ENCODE data around the gene GHRL.
"Not testable (repeated sequence)": the region's sequence is repeated elsewhere in the genome, so short reads cannot be mapped to it uniquely, and the experiment has no call there.

GHRL gene

GRCh38 chr3:10299679-10300078 is 6.9 kb upstream of the GHRL start:
- Histone ChIP-seq H3K9ac (ENCODE audit: low read length in 2 of 2) (no peak overlapping the region), H3K36me3 (ENCODE audit: control insufficient read depth in 2 of 2, insufficient read depth in 2 of 2, low read length in 2 of 2) (peaks cover 39 to 51% of the 10 kb centered on the region in 2 donors), H3K9me3 (ENCODE audit: control insufficient read depth in 2 of 2, low read length in 2 of 2) (no peaks in the 10 kb centered on the region)

GRCh38 chr3:10299175-10299574 is 6.4 kb upstream of the GHRL start:
- peaks cover 36 to 46% of the 10 kb centered on the region in 2 donors for H3K36me3 ChIP-seq (ENCODE audit: control insufficient read depth in 2 of 2, insufficient read depth in 2 of 2, low read length in 2 of 2)
- H3K27me3 ChIP-seq (ENCODE audit: control insufficient read depth in 1 of 2, insufficient read depth in 2 of 2, low read length in 2 of 2) = no peaks in the 10 kb centered on the region
- H3K9me3 ChIP-seq (ENCODE audit: control insufficient read depth in 2 of 2, low read length in 2 of 2) = no peaks in the 10 kb centered on the region

More at GRCh38 chr3:10299679-10300078, 6.9 kb upstream of the GHRL start:
- H3K4me1 ChIP-seq (ENCODE audit: control insufficient read depth, insufficient read depth, low read length) = no peaks in the 10 kb centered on the region
- no peaks in the 10 kb centered on the region for H3K27me3 ChIP-seq (ENCODE audit: control insufficient read depth in 1 of 2, insufficient read depth in 2 of 2, low read length in 2 of 2)
- H3K27ac ChIP-seq (ENCODE audit: low read length) = no peak overlapping the region
- H3K4me3 ChIP-seq (ENCODE audit: low read length in 2 of 2) = no peak overlapping the region

GRCh38 chr3:10298064-10298463 is 5.3 kb upstream of the GHRL start:
- H3K9ac ChIP-seq (ENCODE audit: low read length in 2 of 2); H3K4me1 ChIP-seq (ENCODE audit: control insufficient read depth, insufficient read depth, low read length); H3K4me3 ChIP-seq (ENCODE audit: low read length in 2 of 2); H3K27me3 ChIP-seq (ENCODE audit: control insufficient read depth in 1 of 2, insufficient read depth in 2 of 2, low read length in 2 of 2); H3K9me3 ChIP-seq (ENCODE audit: control insufficient read depth in 2 of 2, low read length in 2 of 2); H3K27ac ChIP-seq (ENCODE audit: low read length): not testable (repeated sequence)
- H3K36me3 ChIP-seq (ENCODE audit: control insufficient read depth in 2 of 2, insufficient read depth in 2 of 2, low read length in 2 of 2) = peaks cover 28 to 36% of the 10 kb centered on the region in 2 donors

More at GRCh38 chr3:10299175-10299574, 6.4 kb upstream of the GHRL start:
- Histone ChIP-seq H3K9ac (ENCODE audit: low read length in 2 of 2) (no peak overlapping the region), H3K27ac (ENCODE audit: low read length) (no peak overlapping the region), H3K4me3 (ENCODE audit: low read length in 2 of 2) (no peak overlapping the region), H3K4me1 (ENCODE audit: control insufficient read depth, insufficient read depth, low read length) (no peaks in the 10 kb centered on the region)

- Histone ChIP-seq H3K4me3 (ENCODE audit: low read length in 2 of 2) (no peak overlapping the region), H3K27ac (ENCODE audit: low read length) (no peak overlapping the region), H3K36me3 (ENCODE audit: control insufficient read depth in 2 of 2, insufficient read depth in 2 of 2, low read length in 2 of 2) (peaks cover 11 to 17% of the 10 kb centered on the region in 2 donors), H3K4me1 (ENCODE audit: control insufficient read depth, insufficient read depth, low read length) (no peaks in the 10 kb centered on the region), H3K9ac (ENCODE audit: low read length in 2 of 2) (no peak overlapping the region), H3K27me3 (ENCODE audit: control insufficient read depth in 1 of 2, insufficient read depth in 2 of 2, low read length in 2 of 2) (no peaks in the 10 kb centered on the region), H3K9me3 (ENCODE audit: control insufficient read depth in 2 of 2, low read length in 2 of 2) (no peaks in the 10 kb centered on the region)
Measured at GRCh38 chr3:10294030-10294586, 1.4 kb upstream of the GHRL start.

GRCh38 chr3:10291641-10292040 is 1.1 kb downstream of the GHRL start:
- H3K9ac ChIP-seq (ENCODE audit: low read length in 2 of 2) = no peak overlapping the region
- no peak overlapping the region for H3K4me3 ChIP-seq (ENCODE audit: low read length in 2 of 2)
- peaks cover 11 to 29% of the 10 kb centered on the region in 2 donors for H3K36me3 ChIP-seq (ENCODE audit: control insufficient read depth in 2 of 2, insufficient read depth in 2 of 2, low read length in 2 of 2)
- no peaks in the 10 kb centered on the region for H3K4me1 ChIP-seq (ENCODE audit: control insufficient read depth, insufficient read depth, low read length)
- no peaks in the 10 kb centered on the region for H3K27me3 ChIP-seq (ENCODE audit: control insufficient read depth in 1 of 2, insufficient read depth in 2 of 2, low read length in 2 of 2)
- H3K27ac ChIP-seq (ENCODE audit: low read length) = no peak overlapping the region
- no peaks in the 10 kb centered on the region for H3K9me3 ChIP-seq (ENCODE audit: control insufficient read depth in 2 of 2, low read length in 2 of 2)

DNA sequence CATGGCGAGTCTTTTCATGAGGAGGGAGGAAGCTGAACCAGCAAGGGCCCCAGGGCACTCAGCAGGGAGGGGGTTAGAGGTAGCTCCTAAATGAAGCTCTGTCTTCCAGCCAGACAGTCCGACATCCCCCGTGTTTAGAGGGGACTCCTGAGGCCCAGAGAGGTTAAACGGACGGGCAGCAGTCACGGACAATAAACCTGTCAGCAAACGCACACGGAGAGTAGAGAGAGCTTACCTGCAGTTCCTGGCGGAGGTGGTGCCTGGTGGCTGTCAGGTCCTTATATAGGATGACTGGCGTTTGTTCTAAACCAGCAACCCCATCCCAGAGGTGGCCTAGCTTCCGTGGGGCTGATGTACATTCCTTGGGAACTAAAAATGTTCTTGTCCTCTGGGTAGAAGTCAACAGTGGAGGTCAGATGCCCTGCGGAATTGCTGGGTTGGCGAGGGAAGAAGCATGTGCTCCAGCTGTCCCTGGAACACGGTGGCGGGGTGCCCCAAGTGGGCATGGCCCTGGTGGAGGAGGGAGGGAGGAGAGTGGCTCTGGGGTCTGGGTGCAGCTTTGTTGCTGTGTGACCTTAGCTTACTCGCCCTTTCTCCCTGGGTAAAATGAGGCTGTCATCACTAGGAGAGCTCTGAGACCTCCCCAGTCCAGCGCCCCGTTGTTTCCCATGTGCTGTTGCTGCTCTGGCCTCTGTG is 2.1 kb downstream of the GHRL start:
- peaks cover 14 to 29% of the 10 kb centered on the region in 2 donors for H3K36me3 ChIP-seq (ENCODE audit: control insufficient read depth in 2 of 2, insufficient read depth in 2 of 2, low read length in 2 of 2)
- no peak overlapping the region for H3K9ac ChIP-seq (ENCODE audit: low read length in 2 of 2)
- no peaks in the 10 kb centered on the region for H3K4me1 ChIP-seq (ENCODE audit: control insufficient read depth, insufficient read depth, low read length)
- H3K9me3 ChIP-seq (ENCODE audit: control insufficient read depth in 2 of 2, low read length in 2 of 2) = no peaks in the 10 kb centered on the region
- H3K4me3 ChIP-seq (ENCODE audit: low read length in 2 of 2) = no peak overlapping the region
- H3K27ac ChIP-seq (ENCODE audit: low read length) = no peak overlapping the region
- H3K27me3 ChIP-seq (ENCODE audit: control insufficient read depth in 1 of 2, insufficient read depth in 2 of 2, low read length in 2 of 2) = no peaks in the 10 kb centered on the region

DNA sequence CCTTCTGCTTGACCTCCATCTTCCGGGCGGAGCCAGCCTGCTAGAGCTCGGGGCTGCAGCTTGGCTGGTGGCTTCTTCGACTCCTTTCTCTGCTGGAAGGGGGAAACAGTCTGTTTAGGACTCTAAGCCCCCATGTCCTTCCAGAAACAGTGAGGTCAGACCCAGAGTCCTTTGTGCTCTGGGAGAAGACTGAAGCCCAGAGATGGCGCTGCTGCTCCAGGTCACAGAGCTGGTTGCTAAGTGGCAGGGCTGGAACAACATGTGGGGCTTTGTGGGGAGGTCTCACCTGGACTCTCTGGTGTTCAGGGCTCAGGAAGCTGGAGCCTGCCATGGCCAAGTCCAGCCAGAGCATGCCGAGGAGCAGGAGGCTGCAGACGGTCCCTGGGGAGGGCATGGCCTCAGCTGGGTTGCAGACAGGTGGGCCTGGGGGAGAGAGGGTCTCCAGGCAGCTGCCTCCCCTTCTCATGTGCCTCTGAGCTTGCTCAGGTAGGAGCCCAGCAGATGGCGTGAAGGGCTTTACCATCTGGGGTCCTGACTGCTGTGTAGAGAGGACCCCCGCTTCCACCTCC is 2.9 kb downstream of the GHRL start:
- H3K27me3 ChIP-seq (ENCODE audit: control insufficient read depth in 1 of 2, insufficient read depth in 2 of 2, low read length in 2 of 2) = no peaks in the 10 kb centered on the region
- no peak overlapping the region for H3K4me3 ChIP-seq (ENCODE audit: low read length in 2 of 2)
- no peak overlapping the region for H3K27ac ChIP-seq (ENCODE audit: low read length)
- H3K9me3 ChIP-seq (ENCODE audit: control insufficient read depth in 2 of 2, low read length in 2 of 2) = no peaks in the 10 kb centered on the region
- H3K9ac ChIP-seq (ENCODE audit: low read length in 2 of 2) = no peak overlapping the region
- peaks cover 14 to 32% of the 10 kb centered on the region in 2 donors for H3K36me3 ChIP-seq (ENCODE audit: control insufficient read depth in 2 of 2, insufficient read depth in 2 of 2, low read length in 2 of 2)
- H3K4me1 ChIP-seq (ENCODE audit: control insufficient read depth, insufficient read depth, low read length) = no peaks in the 10 kb centered on the region

GRCh38 chr3:10289077-10289476 is 3.7 kb downstream of the GHRL start:
- Histone ChIP-seq H3K27ac (ENCODE audit: low read length) (no peak overlapping the region), H3K9ac (ENCODE audit: low read length in 2 of 2) (no peak overlapping the region), H3K9me3 (ENCODE audit: control insufficient read depth in 2 of 2, low read length in 2 of 2) (no peaks in the 10 kb centered on the region), H3K36me3 (ENCODE audit: control insufficient read depth in 2 of 2, insufficient read depth in 2 of 2, low read length in 2 of 2) (peaks cover 16 to 33% of the 10 kb centered on the region in 2 donors), H3K27me3 (ENCODE audit: control insufficient read depth in 1 of 2, insufficient read depth in 2 of 2, low read length in 2 of 2) (no peaks in the 10 kb centered on the region), H3K4me1 (ENCODE audit: control insufficient read depth, insufficient read depth, low read length) (no peaks in the 10 kb centered on the region), H3K4me3 (ENCODE audit: low read length in 2 of 2) (no peak overlapping the region)

GRCh38 chr3:10288575-10288960 is 4.2 kb downstream of the GHRL start:
- Histone ChIP-seq H3K9ac (ENCODE audit: low read length in 2 of 2) (no peak overlapping the region), H3K27ac (ENCODE audit: low read length) (no peak overlapping the region), H3K4me1 (ENCODE audit: control insufficient read depth, insufficient read depth, low read length) (peaks cover 3% of the 10 kb centered on the region), H3K9me3 (ENCODE audit: control insufficient read depth in 2 of 2, low read length in 2 of 2) (no peaks in the 10 kb centered on the region), H3K36me3 (ENCODE audit: control insufficient read depth in 2 of 2, insufficient read depth in 2 of 2, low read length in 2 of 2) (peaks cover 13 to 31% of the 10 kb centered on the region in 2 donors), H3K4me3 (ENCODE audit: low read length in 2 of 2) (no peak overlapping the region), H3K27me3 (ENCODE audit: control insufficient read depth in 1 of 2, insufficient read depth in 2 of 2, low read length in 2 of 2) (no peaks in the 10 kb centered on the region)

DNA sequence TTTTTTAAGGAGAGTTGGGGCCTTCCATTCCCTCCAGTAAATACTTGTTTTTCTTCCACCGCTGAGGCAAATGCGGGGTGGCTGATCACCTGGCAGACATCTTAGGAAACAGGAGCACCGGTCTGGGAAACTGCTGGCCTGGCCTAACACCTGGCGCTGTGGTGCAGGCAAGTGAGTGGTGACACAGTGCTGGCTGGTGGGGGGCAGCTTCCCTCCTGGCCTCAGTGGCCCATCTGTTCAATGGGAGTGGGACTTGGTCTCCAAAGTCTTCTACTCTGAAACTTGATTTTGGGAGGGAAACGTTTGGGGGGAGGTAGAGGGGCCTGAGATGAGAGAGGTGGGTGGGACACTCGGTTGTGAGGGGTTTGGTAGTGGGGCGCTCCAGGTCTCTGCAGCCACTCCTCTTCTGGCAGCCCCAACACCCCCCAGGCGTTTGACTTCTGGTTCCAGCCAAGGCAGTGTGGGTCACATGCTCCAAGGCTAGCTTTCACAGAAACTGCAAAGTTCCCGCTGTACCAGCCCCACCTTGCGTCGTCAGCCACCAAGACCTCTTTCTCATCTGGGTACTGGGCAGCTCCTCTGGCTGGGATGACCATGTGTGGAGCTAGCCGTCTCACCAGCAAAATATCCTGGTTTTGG is 4.7 kb downstream of the GHRL start:
- no peak overlapping the region for H3K27ac ChIP-seq (ENCODE audit: low read length)
- peaks cover 15 to 34% of the 10 kb centered on the region in 2 donors for H3K36me3 ChIP-seq (ENCODE audit: control insufficient read depth in 2 of 2, insufficient read depth in 2 of 2, low read length in 2 of 2)

More for the DNA sequence above, 4.7 kb downstream of the GHRL start:
- H3K9ac ChIP-seq (ENCODE audit: low read length in 2 of 2) = no peak overlapping the region
- H3K27me3 ChIP-seq (ENCODE audit: control insufficient read depth in 1 of 2, insufficient read depth in 2 of 2, low read length in 2 of 2) = no peaks in the 10 kb centered on the region
- no peak overlapping the region for H3K4me3 ChIP-seq (ENCODE audit: low read length in 2 of 2)
- H3K4me1 ChIP-seq (ENCODE audit: control insufficient read depth, insufficient read depth, low read length) = peaks cover 5% of the 10 kb centered on the region
- no peaks in the 10 kb centered on the region for H3K9me3 ChIP-seq (ENCODE audit: control insufficient read depth in 2 of 2, low read length in 2 of 2)

All from stomach smooth muscle (tissue), 2 donors.